A549 (cell line): Measurements from ENCODE around the gene BNC1. TPM values are rescaled to one million over a fixed set of nuclear protein-coding genes. Genes with fewer than 3 reads are reported as not detected.

Experiments used
- ATAC-seq, 2 experiments: fragments of 200-7000 bp in 1 of 2; fragments of >200 bp in 1 of 2; cut with Nextera tagmentation in 1 of 2; cut with Tn5 transposase in 1 of 2; 3 replicates each; pipeline versions ENCODE4 v1.8.0 to v1.9.1; 2018 to 2020; ENCODE audit warnings: mild to moderate bottlenecking in 1 of 2, moderate library complexity in 1 of 2
- CTCF ChIA-PET: fragments of 300-600 bp; sonication (Branson Sonifier 250); formaldehyde crosslinking; extraction: SDS; loops from one replicate; lab custom pipeline; 2021; ENCODE audit warnings: antibody characterized with exemption, inconsistent platforms; lab: Yijun Ruan, JAX
- POLR2A ChIA-PET: fragments of 350-600 bp; formaldehyde crosslinking; extraction: SDS; loops from one replicate; lab custom pipeline; 2021; ENCODE audit warnings: antibody characterized with exemption, inconsistent platforms; lab: Yijun Ruan, JAX
- DNase-seq, 2 experiments: peaks; one replicate each; pipeline versions ENCODE4 v3.0.0 to v3.0.0-alpha.2; 2011 to 2016; ENCODE audit warnings: low read depth in 1 of 2, low spot score in 1 of 2
- FAIRE-seq: peaks from 2 replicates; lab custom pipeline; 2011; peaks lifted over from hg19 to GRCh38; lab: Jason Lieb, UNC
- H3K27ac ChIP-seq, 2 experiments: fragments of >200 bp; sonication (Bioruptor Twin); formaldehyde crosslinking; 3 replicates each; pipeline ENCODE4 v1.5.1; 2016 to 2017
- H3K4me1 ChIP-seq: fragments of >200 bp; sonication (Bioruptor Twin); formaldehyde crosslinking; 3 replicates; pipeline ENCODE4 v1.6.1; 2016
- H3K4me2 ChIP-seq: fragments of >200 bp; sonication (Bioruptor Twin); formaldehyde crosslinking; 3 replicates; pipeline ENCODE4 v1.6.1; 2016
- H3K4me3 ChIP-seq: fragments of >200 bp; sonication (Bioruptor Twin); formaldehyde crosslinking; 3 replicates; pipeline ENCODE4 v1.5.1; 2016
- H3K9me3 ChIP-seq: fragments of >200 bp; sonication (Bioruptor Twin); formaldehyde crosslinking; 3 replicates; pipeline ENCODE4 v1.6.1; 2016
- ATOH8 ChIP-seq: fragments of 250-450 bp; sonication (Bioruptor Pico); IDR thresholded peaks from 2 replicates; pipeline ENCODE4 v1.5.0; 2020; ENCODE audit warnings: low read depth, mild to moderate bottlenecking, moderate library complexity
- CBX8 ChIP-seq: fragments of 200-600 bp; sonication (generic); IDR thresholded peaks from 2 replicates; pipeline ENCODE4 v1.6.1; 2016
- CEBPB ChIP-seq, 2 experiments: fragments of >200 bp in 1 of 2; sonication (Bioruptor Twin) in 1 of 2; formaldehyde crosslinking in 1 of 2; IDR thresholded peaks; 2 replicates each; pipeline ENCODE4 v1.6.1; 2012 to 2016
- CHD4 ChIP-seq: fragments of 200-600 bp; sonication (generic); IDR thresholded peaks from 2 replicates; pipeline ENCODE4 v1.6.1; 2016; ENCODE audit warnings: antibody characterized with exemption, mild to moderate bottlenecking, borderline replicate concordance
- EHF ChIP-seq: fragments of 250-450 bp; sonication (Bioruptor Pico); IDR thresholded peaks from 2 replicates; pipeline ENCODE4 v1.5.0; 2020; ENCODE audit warnings: mild to moderate bottlenecking
- EHMT2 ChIP-seq: fragments of 200-600 bp; sonication (generic); IDR thresholded peaks from 2 replicates; pipeline ENCODE4 v1.6.1; 2016; ENCODE audit warnings: antibody characterized with exemption, low read depth, mild to moderate bottlenecking, moderate library complexity
- ELK1 ChIP-seq: fragments of 150-350 bp; IDR thresholded peaks from 2 replicates; pipeline ENCODE4 v1.6.1; 2014; ENCODE audit warnings: low read depth, mild to moderate bottlenecking, low read length
- FOSL2 ChIP-seq, 2 experiments: fragments of 450-650 bp in 1 of 2; fragments of >200 bp in 1 of 2; sonication (Bioruptor Twin) in 1 of 2; formaldehyde crosslinking; IDR thresholded peaks; 2 replicates each; pipeline versions ENCODE4 v1.5.0 to v1.6.1; 2016 to 2020; ENCODE audit warnings: mild to moderate bottlenecking in 1 of 2, moderate library complexity in 1 of 2
- GATA3 ChIP-seq: IDR thresholded peaks from 2 replicates; pipeline ENCODE4 v1.6.1; 2012; ENCODE audit warnings: borderline replicate concordance
- HES2 ChIP-seq: fragments of >200 bp; sonication (Bioruptor Twin); formaldehyde crosslinking; IDR thresholded peaks from 2 replicates; pipeline ENCODE4 v1.6.1; 2016
- HEYL ChIP-seq: fragments of 250-450 bp; sonication (Bioruptor Pico); IDR thresholded peaks from 2 replicates; pipeline ENCODE4 v1.8.0; 2021; ENCODE audit warnings: mild to moderate bottlenecking, moderate library complexity
- HMGXB4 ChIP-seq: fragments of 250-450 bp; sonication (Bioruptor Pico); IDR thresholded peaks from 2 replicates; pipeline ENCODE4 v1.5.0; 2021; ENCODE audit warnings: mild to moderate bottlenecking, moderate library complexity, borderline replicate concordance
- JUNB ChIP-seq: fragments of >200 bp; sonication (Bioruptor Twin); formaldehyde crosslinking; IDR thresholded peaks from 2 replicates; pipeline ENCODE4 v1.6.1; 2016
- MAX ChIP-seq: IDR thresholded peaks from 2 replicates; pipeline ENCODE4 v1.6.1; 2012
- REST ChIP-seq: fragments of 200-600 bp; sonication (generic); IDR thresholded peaks from 2 replicates; pipeline ENCODE4 v1.6.1; 2016; ENCODE audit warnings: antibody characterized with exemption, mild to moderate bottlenecking, moderate library complexity
- RFX5 ChIP-seq: fragments of 450-650 bp; IDR thresholded peaks from 2 replicates; pipeline ENCODE4 v1.7.1; 2014; ENCODE audit warnings: antibody characterized with exemption, mild to moderate bottlenecking, moderate library complexity
- RNF2 ChIP-seq: fragments of 200-600 bp; sonication (generic); IDR thresholded peaks from 2 replicates; pipeline ENCODE4 v1.6.1; 2016; ENCODE audit warnings: low read depth, mild to moderate bottlenecking, antibody characterized with exemption, moderate library complexity, borderline replicate concordance
- SMC3 ChIP-seq: fragments of >200 bp; sonication (Bioruptor Twin); formaldehyde crosslinking; IDR thresholded peaks from 3 replicates; pipeline ENCODE4 v1.6.1; 2018; ENCODE audit warnings: inconsistent platforms
- TP53 ChIP-seq: fragments of 250-450 bp; sonication (Bioruptor Pico); IDR thresholded peaks from 2 replicates; pipeline ENCODE4 v1.5.0; 2021; ENCODE audit warnings: mild to moderate bottlenecking, moderate library complexity
- ZFP36 ChIP-seq: fragments of 450-650 bp; IDR thresholded peaks from 2 replicates; pipeline ENCODE4 v1.6.1; 2014; ENCODE audit warnings: borderline replicate concordance; ENCODE audit not compliant: partially characterized antibody
- WGBS: methylation state at CpG from one replicate; pipeline ENCODE4 v1.1.6; 2017; ENCODE audit errors: missing lambda C conversion rate; 5-methylcytosine and 5-hydroxymethylcytosine counted together
- polyA minus RNA-seq: library from RNA; depleted of rRNA, polyadenylated mRNA; stranded (reverse); fragments of >200 nt; gene quantifications from 2 replicates; pipeline ENCODE4 v1.2.3, GENCODE V29; 2011; rRNA and poly(A)+ RNA removed
- polyA plus RNA-seq, 4 experiments: library from polyadenylated mRNA; depleted of rRNA in 3 of 4; stranded (reverse); fragments of >200 nt; fragmentation: RNase III in 1 of 4; extraction: RNeasy Plus Mini Kit Qiagen cat#74134 plus additional on column Dnase treatment in 1 of 4; gene quantifications; 2 replicates in 3 of 4; 3 replicates in 1 of 4; pipeline ENCODE4 v1.2.3, GENCODE V29; 2011 to 2017

Gene BNC1
- polyA plus RNA-seq (2011; rRNA removed) (0.34 and 0.44 TPM in 2 replicates), polyA plus RNA-seq (2017; fragmentation: RNase III; extraction: RNeasy Plus Mini Kit Qiagen cat#74134 plus additional on column Dnase treatment) (0.22 to 0.43 TPM (median 0.28 TPM) in 3 replicates), polyA minus RNA-seq (0.78 and 1.3 TPM in 2 replicates)
- polyA plus RNA-seq (2012; cell fraction: cytosol; rRNA removed), result 0.21 and 0.32 TPM in 2 replicates
- 0.40 and 0.43 TPM in 2 replicates for polyA plus RNA-seq (2012; cell fraction: nucleus; rRNA removed)

GRCh38 chr15:83284559-83285283 lies at the start of gene BNC1:
BNC1 (minus strand) TSS chr15:83284664; CDS start chr15:83284628, 36 bp downstream.
- TF ChIP-seq TP53 (CRISPR knock-in tag), result no peak
- no peak for TF ChIP-seq RFX5
- TF ChIP-seq EHMT2, result no peak
- TF ChIP-seq GATA3, result no peak
- TF ChIP-seq RNF2, result no peak
- TF ChIP-seq CHD4, result no peak
- no peak for TF ChIP-seq ZFP36
- no peak for TF ChIP-seq REST
- no peak for TF ChIP-seq HEYL (CRISPR knock-in tag)
- TF ChIP-seq HES2, result no peak
- no peak for TF ChIP-seq EHF
- no peak for TF ChIP-seq CEBPB (IDR thresholded peaks at IDR 0.05)
- TF ChIP-seq CBX8, result no peak
- TF ChIP-seq JUNB, result no peak
- TF ChIP-seq SMC3, result no peak
- TF ChIP-seq MAX, result no peak
- no peak for TF ChIP-seq FOSL2 (IDR thresholded peaks at IDR 0.05)
- no peak for TF ChIP-seq FOSL2 (CRISPR knock-in tag; IDR thresholded peaks at IDR 0.05)
- no peak for TF ChIP-seq ATOH8
- no peak for TF ChIP-seq HMGXB4 (CRISPR knock-in tag)
- TF ChIP-seq ELK1, result no peak
- Histone ChIP-seq H3K27ac (peak within 1 kb of the TSS in 1 of 2 experiments; percentile 68; a peak in 4 of 6 replicates), H3K4me3 (peak within 1 kb of the TSS; percentile 40), H3K4me1 (peaks cover 37% of the 10 kb centered on the region), H3K9me3 (no peaks in the 10 kb centered on the region), H3K4me2 (peak within 1 kb of the TSS; percentile 70)
- no peak for DNase-seq
- ATAC-seq, result no peak
- ChIA-PET POLR2A (no interaction called here), CTCF (interaction anchor here (1.1 to 7.9 kb wide), 5 partner anchors 25 to 151 kb away, joined by 3 to 40 read pairs (median 4); no protein-coding TSS in a partner anchor)
- WGBS, result 83% methylated on average over 53 of the region's 93 CpGs
- no peak for FAIRE-seq
